Skeletal muscle cell (primary cell): ENCODE data around the gene USF1.
A peak's percentile ranks its signal among the peaks of the same experiment; 100 is the strongest.

ENCODE experiments used
- DNase-seq: peaks from one replicate; pipeline ENCODE4 v3.0.0-alpha.2; 2010; ENCODE audit warnings: low read depth
- H3K4me3 ChIP-seq: 2 replicates; pipeline ENCODE4 v1.5.1; 2011; ENCODE audit warnings: low read depth, mild to moderate bottlenecking, control low read depth, low read length, moderate library complexity

USF1 gene

GRCh38 chr1:161045736-161046604 lies at the start of gene USF1:
TSS of gene USF1 (minus strand) at chr1:161045977. CDS start at chr1:161043275, 2,702 bp downstream.
- H3K4me3 ChIP-seq: peak within 1 kb of the TSS; percentile 87
- DNase-seq: peak; percentile 84

- no peak overlapping the region for H3K4me3 ChIP-seq
- DNase-seq: no peak
These were observed 49.5 kb upstream of the USF1 start for GRCh38 chr1:161095230-161095629.

GRCh38 chr1:161094481-161094880 lies 48.7 kb upstream of the USF1 start:
- no peak for DNase-seq
- no peak overlapping the region for H3K4me3 ChIP-seq

- no peak overlapping the region for H3K4me3 ChIP-seq
- no peak for DNase-seq
These were observed 46.8 kb upstream of the USF1 start for GRCh38 chr1:161092621-161093028.

- no peak overlapping the region for H3K4me3 ChIP-seq
- no peak for DNase-seq
These were observed 46.2 kb upstream of the USF1 start for GRCh38 chr1:161091796-161092507.

- DNase-seq: no peak
- H3K4me3 ChIP-seq: no peak overlapping the region
These were observed 45.3 kb upstream of the USF1 start for GRCh38 chr1:161091093-161091492.

- no peak overlapping the region for H3K4me3 ChIP-seq
- no peak for DNase-seq
These were observed 44.8 kb upstream of the USF1 start for GRCh38 chr1:161090617-161091016.

GRCh38 chr1:161089938-161090337 lies 44.2 kb upstream of the USF1 start:
- no peak overlapping the region for H3K4me3 ChIP-seq
- no peak for DNase-seq

GRCh38 chr1:161089251-161089924 lies 43.6 kb upstream of the USF1 start, which contains the start of gene NECTIN4:
TSS of gene NECTIN4 (minus strand) at chr1:161089558. CDS start at chr1:161089296, 262 bp downstream.
- H3K4me3 ChIP-seq: no peak within 1 kb of the TSS
- no peak for DNase-seq

- DNase-seq: no peak
- H3K4me3 ChIP-seq: no peak overlapping the region
These were observed 42.9 kb upstream of the USF1 start for GRCh38 chr1:161088587-161089110.

GRCh38 chr1:161086457-161086856 lies 40.7 kb upstream of the USF1 start:
- no peak overlapping the region for H3K4me3 ChIP-seq

GRCh38 chr1:161085165-161085564 lies 39.4 kb upstream of the USF1 start:
- no peak for DNase-seq

More at GRCh38 chr1:161086457-161086856, 40.7 kb upstream of the USF1 start:
- DNase-seq: no peak

GRCh38 chr1:161084597-161084988 lies 38.8 kb upstream of the USF1 start:
- no peak for DNase-seq

More at GRCh38 chr1:161085165-161085564, 39.4 kb upstream of the USF1 start:
- no peak overlapping the region for H3K4me3 ChIP-seq

GRCh38 chr1:161083748-161084596 lies 38.2 kb upstream of the USF1 start:
- no peak for DNase-seq

More at GRCh38 chr1:161084597-161084988, 38.8 kb upstream of the USF1 start:
- H3K4me3 ChIP-seq: no peak overlapping the region

GRCh38 chr1:161082996-161083747 lies 37.4 kb upstream of the USF1 start:
- peak; percentile 61 for DNase-seq
- no peak overlapping the region for H3K4me3 ChIP-seq

More at GRCh38 chr1:161083748-161084596, 38.2 kb upstream of the USF1 start:
- no peak overlapping the region for H3K4me3 ChIP-seq

- DNase-seq: no peak
- H3K4me3 ChIP-seq: no peak overlapping the region
These were observed 36.7 kb upstream of the USF1 start for GRCh38 chr1:161082483-161082882.

GRCh38 chr1:161081519-161081918 lies 35.7 kb upstream of the USF1 start:
- no peak overlapping the region for H3K4me3 ChIP-seq

More at GRCh38 chr1:161081519-161081918, 35.7 kb upstream of the USF1 start:
- DNase-seq: no peak
